H54 (cell line): ENCODE data around the gene HTRA3.

Source experiments
- DNase-seq: peaks from one replicate; pipeline ENCODE4 v3.0.0; 2011; ENCODE audit warnings: low spot score, mixed read lengths; ENCODE audit not compliant: insufficient read length
- FAIRE-seq: peaks from 3 replicates; lab custom pipeline; 2011; peaks lifted over from hg19 to GRCh38; lab: Jason Lieb, UNC
- POLR2A ChIP-seq: IDR thresholded peaks from 2 replicates; pipeline ENCODE4 v1.6.1; 2011; ENCODE audit warnings: low read depth, mild to moderate bottlenecking, low read length

The HTRA3 gene

GRCh38 chr4:8259743-8260430 lies 9.7 kb upstream of the HTRA3 start:
- FAIRE-seq = no peak
- DNase-seq = no peak
- no peak for TF ChIP-seq POLR2A

GRCh38 chr4:8260656-8261111 lies 8.9 kb upstream of the HTRA3 start:
- no peak for TF ChIP-seq POLR2A
- no peak for FAIRE-seq

GRCh38 chr4:8261851-8262535 lies 7.6 kb upstream of the HTRA3 start:
- TF ChIP-seq POLR2A = no peak
- FAIRE-seq (no peak), DNase-seq (no peak)

More at GRCh38 chr4:8260656-8261111, 8.9 kb upstream of the HTRA3 start:
- DNase-seq = no peak

GRCh38 chr4:8262637-8263322 lies 6.8 kb upstream of the HTRA3 start:
- FAIRE-seq (no peak), DNase-seq (no peak)
- no peak for TF ChIP-seq POLR2A

- DNase-seq = no peak
- no peak for TF ChIP-seq POLR2A
- FAIRE-seq = no peak
These were observed 6.2 kb upstream of the HTRA3 start for GRCh38 chr4:8263397-8263796.

GRCh38 chr4:8264106-8264505 lies 5.4 kb upstream of the HTRA3 start:
- DNase-seq (no peak), FAIRE-seq (no peak)
- TF ChIP-seq POLR2A = no peak

GRCh38 chr4:8265171-8265929 lies 4.2 kb upstream of the HTRA3 start:
- TF ChIP-seq POLR2A = no peak
- DNase-seq (no peak), FAIRE-seq (no peak)

GRCh38 chr4:8266088-8266487 lies 3.5 kb upstream of the HTRA3 start:
- FAIRE-seq (no peak), DNase-seq (no peak)
- no peak for TF ChIP-seq POLR2A

GRCh38 chr4:8266508-8266907 lies 3.0 kb upstream of the HTRA3 start:
- TF ChIP-seq POLR2A = no peak
- no peak for DNase-seq
- FAIRE-seq = no peak

- no peak for FAIRE-seq
- no peak for TF ChIP-seq POLR2A
- DNase-seq = peak; percentile 88
These were observed 2.5 kb upstream of the HTRA3 start for GRCh38 chr4:8267077-8267476.

- DNase-seq (no peak), FAIRE-seq (no peak)
- TF ChIP-seq POLR2A = no peak
These were observed 1.3 kb upstream of the HTRA3 start for GRCh38 chr4:8268211-8268610.

- FAIRE-seq (no peak), DNase-seq (no peak)
- TF ChIP-seq POLR2A = no peak
These were observed 536 bp upstream of the HTRA3 start for GRCh38 chr4:8268901-8269534.

- no peak for TF ChIP-seq POLR2A
- FAIRE-seq = no peak
- DNase-seq = no peak
These were observed 841 bp downstream of the HTRA3 start for GRCh38 chr4:8270418-8270771.
